Left lung (tissue), 10 donors: ENCODE measurements around the gene H1-8. TPM values are rescaled to one million over a fixed set of nuclear protein-coding genes. Genes with fewer than 3 reads are reported as not detected.

Source experiments
- ATAC-seq: fragments of 200-7000 bp; cut with Tn5 transposase; one replicate; pipeline ENCODE4 v1.9.1; 2020; ENCODE audit warnings: moderate library complexity
- DNase-seq, 4 donors: peaks; one replicate each; pipeline ENCODE4 v3.0.0-alpha.2; 2013 to 2020
- H3K27ac ChIP-seq, 2 donors: fragments of 200-600 bp; sonication (generic) in 1 of 2; one replicate each; pipeline versions ENCODE4 v1.5.0 to v1.8.0; 2020 to 2021
- H3K27me3 ChIP-seq, 2 donors: fragments of 200-600 bp; sonication (generic) in 1 of 2; one replicate each; pipeline versions ENCODE4 v1.5.0 to v1.8.0; 2020 to 2021
- H3K36me3 ChIP-seq, 2 donors: fragments of 200-600 bp; sonication (generic) in 1 of 2; one replicate each; pipeline versions ENCODE4 v1.5.0 to v1.8.0; 2020 to 2021
- H3K4me1 ChIP-seq, 2 donors: fragments of 200-600 bp; one replicate each; pipeline ENCODE4 v1.8.0; 2021
- H3K4me3 ChIP-seq, 2 donors: fragments of 200-600 bp; sonication (generic) in 1 of 2; one replicate each; pipeline versions ENCODE4 v1.5.0 to v1.8.0; 2020 to 2021; ENCODE audit warnings: mild to moderate bottlenecking in 1 of 2
- H3K9me3 ChIP-seq, 2 donors: fragments of 200-600 bp; sonication (generic) in 1 of 2; one replicate each; pipeline versions ENCODE4 v1.5.0 to v1.8.0; 2020 to 2021
- CTCF ChIP-seq, 2 donors: fragments of 200-600 bp; sonication (generic) in 1 of 2; IDR thresholded peaks; one replicate each; pipeline versions ENCODE4 v1.5.0 to v1.8.0; 2021; ENCODE audit warnings: antibody characterized with exemption in 2 of 2
- intact Hi-C, 2 donors: fragments of 100-400 bp; cut with DNase I; formaldehyde crosslinking; loops; one replicate each; pipeline versions ENCODE4 v1.11.2 to v1.14.2; 2022
- polyA plus RNA-seq, 6 donors: library from polyadenylated mRNA; unstranded; fragments of 120-200 nt; gene quantifications; one replicate each; pipeline ENCODE4 v1.2.1, GENCODE V29; 2013; ENCODE audit not compliant: insufficient read length in 6 of 6
- total RNA-seq, 2 donors: library from RNA; stranded (reverse); fragmentation: NEBNext Ultra II Directional; extraction: Animal tissue kit (Norgen Biotek cat#: 25700); gene quantifications; one replicate each; pipeline ENCODE4 v1.2.1, GENCODE V29; 2021
- donor health status: DM: no; HTN: yes; CAD: no.
- donor health status: DM: no; HTN: no; CAD: no.

Gene H1-8
- total and polyA plus RNA-seq, 8 donors = not detected

GRCh38 chr3:129558772-129559564, 16.0 kb downstream of the H1-8 start:
- H3K36me3 ChIP-seq = peaks cover 0 to 91% of the 10 kb centered on the region in 2 donors
- intact Hi-C loops = no loop called here
- no peaks in the 10 kb centered on the region for H3K9me3 ChIP-seq
- ATAC-seq (no peak), DNase-seq (peak in 1 of 4 donors; percentile 67)
- TF ChIP-seq CTCF (IDR thresholded peaks at IDR 0.05) = no peak
- H3K27ac ChIP-seq = peak overlapping the region in 1 of 2 donors; percentile 7
- no peaks in the 10 kb centered on the region for H3K27me3 ChIP-seq
- H3K4me1 ChIP-seq = peaks cover 25 to 72% of the 10 kb centered on the region in 2 donors
- H3K4me3 ChIP-seq = no peak overlapping the region

- no peak overlapping the region for H3K4me3 ChIP-seq
- no peaks in the 10 kb centered on the region for H3K9me3 ChIP-seq
- H3K36me3 ChIP-seq = peaks cover 0 to 97% of the 10 kb centered on the region in 2 donors
- no peak for TF ChIP-seq CTCF (IDR thresholded peaks at IDR 0.05)
- peaks cover 29 to 66% of the 10 kb centered on the region in 2 donors for H3K4me1 ChIP-seq
- intact Hi-C loops = no loop called here
- H3K27me3 ChIP-seq = no peaks in the 10 kb centered on the region
- ATAC-seq (no peak), DNase-seq (peak in 1 of 4 donors; percentile 51)
- H3K27ac ChIP-seq = peak overlapping the region in 1 of 2 donors; percentile 87
Measured at GRCh38 chr3:129559565-129560079, 16.6 kb downstream of the H1-8 start.

- ATAC-seq (peak; percentile 7), DNase-seq (peak in 3 of 4 donors; percentile 64 to 81 (median 68))
- no peak for TF ChIP-seq CTCF (IDR thresholded peaks at IDR 0.05)
- no peaks in the 10 kb centered on the region for H3K27me3 ChIP-seq
- no peak overlapping the region for H3K4me3 ChIP-seq
- peaks cover 29 to 59% of the 10 kb centered on the region in 2 donors for H3K4me1 ChIP-seq
- intact Hi-C loops = no loop called here
- H3K9me3 ChIP-seq = no peaks in the 10 kb centered on the region
- H3K27ac ChIP-seq = peak overlapping the region; percentile 70 to 87
- peaks cover 0 to 98% of the 10 kb centered on the region in 2 donors for H3K36me3 ChIP-seq
Measured at GRCh38 chr3:129560269-129560787, 17.4 kb downstream of the H1-8 start.

- peaks cover 29 to 52% of the 10 kb centered on the region in 2 donors for H3K4me1 ChIP-seq
- ATAC-seq (peak; percentile 74), DNase-seq (peak; percentile 76 to 92 (median 83))
- H3K4me3 ChIP-seq = no peak overlapping the region
- H3K27ac ChIP-seq = peak overlapping the region; percentile 70 to 87
- no peaks in the 10 kb centered on the region for H3K9me3 ChIP-seq
- no peaks in the 10 kb centered on the region for H3K27me3 ChIP-seq
- intact Hi-C loops = no loop called here
- peaks cover 0 to 98% of the 10 kb centered on the region in 2 donors for H3K36me3 ChIP-seq
- TF ChIP-seq CTCF (IDR thresholded peaks at IDR 0.05) = no peak
Measured at GRCh38 chr3:129560911-129561594, 18.1 kb downstream of the H1-8 start.
